Panc1 (cell line): ENCODE results near the gene PIGV. TPM values are rescaled to one million over a fixed set of nuclear protein-coding genes. Genes with fewer than 3 reads are reported as not detected.

Experiments used
- ATAC-seq: fragments of 200-7000 bp; cut with Tn5 transposase; 2 replicates; pipeline ENCODE4 v1.9.1; 2020; ENCODE audit warnings: mild to moderate bottlenecking, moderate library complexity
- BruUV-seq: library from RNA; stranded (reverse); fragments of 400-500 nt; replicated peaks from 2 replicates; lab custom pipeline; 2021; lab: Mats Ljungman, UMichigan
- CTCF ChIA-PET: fragments of 300-600 bp; sonication (Branson Sonifier 250); formaldehyde crosslinking; loops from one replicate; lab custom pipeline; 2022; ENCODE audit warnings: antibody characterized with exemption; lab: Charles Lee
- POLR2A ChIA-PET: fragments of 300-600 bp; sonication (Branson Sonifier 250); formaldehyde crosslinking; loops from one replicate; lab custom pipeline; 2022; ENCODE audit warnings: antibody characterized with exemption; lab: Charles Lee
- DNase-seq: peaks from one replicate; pipeline ENCODE4 v3.0.0-alpha.2; 2010; ENCODE audit warnings: low read depth, low spot score
- H3K27ac ChIP-seq: 2 replicates; pipeline ENCODE4 v1.5.1; 2011; ENCODE audit warnings: mild to moderate bottlenecking, low read length, inconsistent platforms
- H3K27me3 ChIP-seq: fragments of 200-500 bp; sonication (Bioruptor generic); 2 replicates; pipeline ENCODE4 v1.6.0; 2014; ENCODE audit warnings: low read length, inconsistent platforms; ENCODE audit not compliant: control insufficient read depth, insufficient read depth
- H3K36me3 ChIP-seq: fragments of 200-500 bp; sonication (Bioruptor generic); 2 replicates; pipeline ENCODE4 v1.5.1; 2014; ENCODE audit warnings: inconsistent platforms, mild to moderate bottlenecking, low read length, moderate library complexity; ENCODE audit not compliant: control insufficient read depth, insufficient read depth
- H3K4me1 ChIP-seq: 2 replicates; pipeline ENCODE4 v1.5.1; 2011; ENCODE audit warnings: inconsistent platforms, mild to moderate bottlenecking, low read length, moderate library complexity; ENCODE audit not compliant: control insufficient read depth, insufficient read depth
- H3K4me3 ChIP-seq, 2 experiments: 2 replicates each; pipeline ENCODE4 v1.5.1; 2011 to 2012; ENCODE audit warnings: low read depth in 2 of 2, low read length in 2 of 2, mild to moderate bottlenecking in 2 of 2, inconsistent platforms in 1 of 2, moderate library complexity in 1 of 2
- H3K9me3 ChIP-seq: fragments of 200-500 bp; sonication (Bioruptor generic); 2 replicates; pipeline ENCODE4 v1.5.1; 2014; ENCODE audit warnings: low read depth, mild to moderate bottlenecking, inconsistent platforms, low read length, moderate library complexity; ENCODE audit not compliant: control insufficient read depth, insufficient read depth
- POLR2AphosphoS5 ChIP-seq: IDR thresholded peaks from 2 replicates; pipeline ENCODE4 v1.6.1; 2012; ENCODE audit warnings: mild to moderate bottlenecking, low read depth, low read length, moderate library complexity
- SIN3A ChIP-seq: IDR thresholded peaks from 2 replicates; pipeline ENCODE4 v1.6.1; 2012; ENCODE audit warnings: low read depth, mild to moderate bottlenecking, low read length, moderate library complexity, borderline replicate concordance; ENCODE audit not compliant: insufficient read depth
- TCF7L2 ChIP-seq: IDR thresholded peaks from 2 replicates; pipeline ENCODE4 v1.6.1; 2011; ENCODE audit warnings: mild to moderate bottlenecking, low read depth, low read length, inconsistent platforms
- in situ Hi-C: cut with HindIII; loops from 2 replicates; pipeline ENCODE4 v1.10.0; 2016; ENCODE audit warnings: low sequenced_read_pairs, low pct_unique_long_range_greater_than_20kb
- intact Hi-C: fragments of 100-400 bp; cut with micrococcal nuclease; formaldehyde crosslinking; loops from one replicate; pipeline ENCODE4 v1.10.0; 2022; ENCODE audit not compliant: unreplicated experiment
- total RNA-seq: library from RNA; stranded (reverse); gene quantifications from one replicate; pipeline ENCODE4 v1.2.1, GENCODE V29; 2021; ENCODE audit not compliant: unreplicated experiment
- TF ChIP-seq, protein P1 (sequence below): fragments of 450-650 bp; IDR thresholded peaks from 2 replicates; pipeline ENCODE4 v1.5.1; 2017; ENCODE audit warnings: mild to moderate bottlenecking
- TF ChIP-seq, protein P2 (sequence below), 2 experiments: IDR thresholded peaks; 2 replicates each; pipeline ENCODE4 v1.6.1; 2011 to 2012; ENCODE audit warnings: low read depth in 2 of 2, control low read depth in 1 of 2, low read length in 1 of 2, mild to moderate bottlenecking in 1 of 2, moderate library complexity in 1 of 2; ENCODE audit not compliant: insufficient read depth in 1 of 2

The PIGV gene
- total RNA-seq, 1 experiment from 2014 or later: 20.1 TPM

DNA sequence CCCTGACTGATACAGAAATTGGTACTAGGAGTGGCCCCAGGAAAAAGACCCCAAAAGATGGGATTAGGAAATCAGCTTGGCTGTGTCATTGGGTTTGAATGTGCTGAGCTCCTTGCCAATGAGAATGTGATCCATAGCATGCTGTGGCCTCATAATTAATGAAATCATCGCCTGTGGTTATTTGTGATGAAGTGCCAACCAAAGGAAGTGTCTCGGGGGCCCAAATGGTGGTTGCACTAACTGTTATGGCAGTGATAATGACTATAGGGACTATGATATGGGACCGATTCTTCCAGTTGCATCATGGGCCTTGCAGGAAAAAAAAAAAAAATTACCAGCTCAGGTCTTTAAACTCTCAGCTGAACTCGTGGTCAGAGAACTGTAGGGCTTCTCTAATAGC is 23.3 kb downstream of the PIGV start:
- intact Hi-C loops: no loop called here
- POLR2A ChIA-PET: interaction anchor here (0.7 kb wide), 1 partner anchor 217 kb away, joined by 9 read pairs; no protein-coding TSS in a partner anchor

DNA sequence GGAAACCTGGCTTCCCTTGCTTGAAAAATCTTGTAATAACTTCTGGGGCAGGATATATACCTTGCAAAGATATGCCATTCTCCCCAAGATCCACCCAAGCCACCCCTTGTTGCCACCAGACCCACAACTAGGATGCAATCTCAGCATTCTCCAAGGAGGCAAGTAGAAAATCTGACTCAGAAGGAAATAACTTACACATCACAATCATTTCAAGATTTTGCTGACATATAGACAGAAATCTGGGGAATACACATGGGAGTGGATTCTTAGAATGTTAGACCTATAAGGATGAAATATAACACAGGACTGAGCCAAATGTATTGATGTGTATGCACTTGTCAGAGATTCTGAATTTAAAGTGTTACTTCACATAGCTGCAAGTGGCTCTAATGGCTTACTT is 24.0 kb downstream of the PIGV start:
- DNase-seq: no peak
- ChIA-PET POLR2A (no interaction called here), CTCF (interaction anchor here (0.5 to 0.7 kb wide), 3 partner anchors 53 to 438 kb away, joined by 3 to 12 read pairs (median 3); no protein-coding TSS in a partner anchor)
- TF ChIP-seq, protein P1, sequence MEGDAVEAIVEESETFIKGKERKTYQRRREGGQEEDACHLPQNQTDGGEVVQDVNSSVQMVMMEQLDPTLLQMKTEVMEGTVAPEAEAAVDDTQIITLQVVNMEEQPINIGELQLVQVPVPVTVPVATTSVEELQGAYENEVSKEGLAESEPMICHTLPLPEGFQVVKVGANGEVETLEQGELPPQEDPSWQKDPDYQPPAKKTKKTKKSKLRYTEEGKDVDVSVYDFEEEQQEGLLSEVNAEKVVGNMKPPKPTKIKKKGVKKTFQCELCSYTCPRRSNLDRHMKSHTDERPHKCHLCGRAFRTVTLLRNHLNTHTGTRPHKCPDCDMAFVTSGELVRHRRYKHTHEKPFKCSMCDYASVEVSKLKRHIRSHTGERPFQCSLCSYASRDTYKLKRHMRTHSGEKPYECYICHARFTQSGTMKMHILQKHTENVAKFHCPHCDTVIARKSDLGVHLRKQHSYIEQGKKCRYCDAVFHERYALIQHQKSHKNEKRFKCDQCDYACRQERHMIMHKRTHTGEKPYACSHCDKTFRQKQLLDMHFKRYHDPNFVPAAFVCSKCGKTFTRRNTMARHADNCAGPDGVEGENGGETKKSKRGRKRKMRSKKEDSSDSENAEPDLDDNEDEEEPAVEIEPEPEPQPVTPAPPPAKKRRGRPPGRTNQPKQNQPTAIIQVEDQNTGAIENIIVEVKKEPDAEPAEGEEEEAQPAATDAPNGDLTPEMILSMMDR: no peak
- TF ChIP-seq TCF7L2: no peak
- TF ChIP-seq SIN3A: no peak
- no peak for TF ChIP-seq POLR2AphosphoS5
- TF ChIP-seq, protein P2, sequence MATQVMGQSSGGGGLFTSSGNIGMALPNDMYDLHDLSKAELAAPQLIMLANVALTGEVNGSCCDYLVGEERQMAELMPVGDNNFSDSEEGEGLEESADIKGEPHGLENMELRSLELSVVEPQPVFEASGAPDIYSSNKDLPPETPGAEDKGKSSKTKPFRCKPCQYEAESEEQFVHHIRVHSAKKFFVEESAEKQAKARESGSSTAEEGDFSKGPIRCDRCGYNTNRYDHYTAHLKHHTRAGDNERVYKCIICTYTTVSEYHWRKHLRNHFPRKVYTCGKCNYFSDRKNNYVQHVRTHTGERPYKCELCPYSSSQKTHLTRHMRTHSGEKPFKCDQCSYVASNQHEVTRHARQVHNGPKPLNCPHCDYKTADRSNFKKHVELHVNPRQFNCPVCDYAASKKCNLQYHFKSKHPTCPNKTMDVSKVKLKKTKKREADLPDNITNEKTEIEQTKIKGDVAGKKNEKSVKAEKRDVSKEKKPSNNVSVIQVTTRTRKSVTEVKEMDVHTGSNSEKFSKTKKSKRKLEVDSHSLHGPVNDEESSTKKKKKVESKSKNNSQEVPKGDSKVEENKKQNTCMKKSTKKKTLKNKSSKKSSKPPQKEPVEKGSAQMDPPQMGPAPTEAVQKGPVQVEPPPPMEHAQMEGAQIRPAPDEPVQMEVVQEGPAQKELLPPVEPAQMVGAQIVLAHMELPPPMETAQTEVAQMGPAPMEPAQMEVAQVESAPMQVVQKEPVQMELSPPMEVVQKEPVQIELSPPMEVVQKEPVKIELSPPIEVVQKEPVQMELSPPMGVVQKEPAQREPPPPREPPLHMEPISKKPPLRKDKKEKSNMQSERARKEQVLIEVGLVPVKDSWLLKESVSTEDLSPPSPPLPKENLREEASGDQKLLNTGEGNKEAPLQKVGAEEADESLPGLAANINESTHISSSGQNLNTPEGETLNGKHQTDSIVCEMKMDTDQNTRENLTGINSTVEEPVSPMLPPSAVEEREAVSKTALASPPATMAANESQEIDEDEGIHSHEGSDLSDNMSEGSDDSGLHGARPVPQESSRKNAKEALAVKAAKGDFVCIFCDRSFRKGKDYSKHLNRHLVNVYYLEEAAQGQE (IDR thresholded peaks at IDR 0.05; ENCODE audit: insufficient read depth in 1 of 2, low read depth in 2 of 2, low read length in 1 of 2): no peak
- Histone ChIP-seq H3K27ac (no peak overlapping the region), H3K4me3 (no peak overlapping the region), H3K36me3 (no peaks in the 10 kb centered on the region), H3K4me1 (no peaks in the 10 kb centered on the region), H3K9me3 (no peaks in the 10 kb centered on the region), H3K27me3 (no peaks in the 10 kb centered on the region)
- BruUV-seq: no TSS peak
- intact Hi-C loops (no loop called here), in situ Hi-C loops (no loop called here)
- ATAC-seq: no peak

More for the DNA sequence above, 23.3 kb downstream of the PIGV start:
- no peak for DNase-seq
- TF ChIP-seq POLR2AphosphoS5 (no peak), SIN3A (no peak), TCF7L2 (no peak)
- TF ChIP-seq, protein P2 (IDR thresholded peaks at IDR 0.05; ENCODE audit: insufficient read depth in 1 of 2, low read depth in 2 of 2, low read length in 1 of 2): no peak
- TF ChIP-seq, protein P1: no peak
- Histone ChIP-seq H3K4me1 (no peaks in the 10 kb centered on the region), H3K27me3 (no peaks in the 10 kb centered on the region), H3K36me3 (no peaks in the 10 kb centered on the region), H3K4me3 (no peak overlapping the region), H3K27ac (no peak overlapping the region), H3K9me3 (no peaks in the 10 kb centered on the region)
- ATAC-seq: no peak
- no TSS peak for BruUV-seq
- CTCF ChIA-PET: interaction anchor here (0.5 to 1.6 kb wide), 3 partner anchors 54 to 437 kb away, joined by 3 to 12 read pairs (median 5); no protein-coding TSS in a partner anchor
- in situ Hi-C loops: no loop called here
